Body of pancreas (tissue), 4 donors: ENCODE measurements around the gene ITGAV.

Experiments
- CTCF ChIP-seq, 7 experiments: fragments of 450-650 bp in 4 of 7; fragments of 200-600 bp in 3 of 7; sonication (generic) in 3 of 7; IDR thresholded peaks; one replicate each; pipeline ENCODE4 v1.5.1; 2016 to 2019; ENCODE audit warnings: antibody characterized with exemption in 7 of 7
- POLR2A ChIP-seq, 3 donors: fragments of 450-650 bp; IDR thresholded peaks; one replicate each; pipeline ENCODE4 v1.6.1; 2016; ENCODE audit warnings: antibody characterized with exemption in 3 of 3, mild to moderate bottlenecking in 2 of 3

- TF ChIP-seq POLR2A (IDR thresholded peaks at IDR 0.05) = no peak
- no peak for TF ChIP-seq CTCF (IDR thresholded peaks at IDR 0.05)
Observed at GRCh38 chr2:186629250-186629996, 39.6 kb downstream of the ITGAV start.
